BJ (cell line): ENCODE measurements around the gene UBXN1. TPM values are rescaled to one million over a fixed set of nuclear protein-coding genes. Genes with fewer than 3 reads are reported as not detected.

Source experiments
- CTCF ChIA-PET: fragments of 350-600 bp; formaldehyde crosslinking; extraction: SDS; loops from one replicate; lab custom pipeline; 2021; ENCODE audit warnings: antibody characterized with exemption, inconsistent platforms; lab: Yijun Ruan, JAX
- POLR2A ChIA-PET: fragments of 300-600 bp; sonication (Branson Sonifier 250); formaldehyde crosslinking; extraction: SDS; loops from one replicate; lab custom pipeline; 2021; ENCODE audit warnings: antibody characterized with exemption; lab: Charles Lee
- DNase-seq: peaks from one replicate; pipeline ENCODE4 v3.0.0-alpha.2; 2011; ENCODE audit warnings: low read depth
- H3K27me3 ChIP-seq: 2 replicates; pipeline ENCODE4 v1.6.0; 2011; ENCODE audit warnings: low read length; ENCODE audit not compliant: control insufficient read depth, insufficient read depth
- H3K36me3 ChIP-seq: 2 replicates; pipeline ENCODE4 v1.5.1; 2011; ENCODE audit warnings: low read length; ENCODE audit not compliant: control insufficient read depth, insufficient read depth
- H3K4me3 ChIP-seq: 2 replicates; pipeline ENCODE4 v1.5.1; 2011; ENCODE audit warnings: low read depth, mild to moderate bottlenecking, control low read depth, low read length
- CTCF ChIP-seq: IDR thresholded peaks from 2 replicates; pipeline ENCODE4 v1.5.1; 2011; ENCODE audit warnings: low read depth, mild to moderate bottlenecking, control low read depth, inconsistent platforms, low read length, moderate library complexity; ENCODE audit not compliant: insufficient read depth
- polyA plus RNA-seq: library from polyadenylated mRNA; depleted of rRNA; stranded (reverse); fragments of >200 nt; gene quantifications from 2 replicates; pipeline ENCODE4 v1.2.3, GENCODE V29; 2011

The UBXN1 gene
- polyA plus RNA-seq, 1 experiment: 86.0 TPM

- ChIA-PET CTCF (interaction anchor here (0.8 to 3.4 kb wide), 3 partner anchors 8 to 29 kb away, joined by 3 to 15 read pairs (median 3); no protein-coding TSS in a partner anchor), POLR2A (interaction anchor here (0.6 kb wide), 1 partner anchor 34 kb away, joined by 3 read pairs; the partner anchor contains the start of genes BSCL2 and GNG3)
- no peak for DNase-seq
- no peak for TF ChIP-seq CTCF
- no peaks in the 10 kb centered on the region for H3K27me3 ChIP-seq
- H3K36me3 ChIP-seq: peaks cover 17% of the 10 kb centered on the region
- H3K4me3 ChIP-seq: no peak overlapping the region
Observed at GRCh38 chr11:62673196-62673525, 5.7 kb downstream of the UBXN1 start.

DNA sequence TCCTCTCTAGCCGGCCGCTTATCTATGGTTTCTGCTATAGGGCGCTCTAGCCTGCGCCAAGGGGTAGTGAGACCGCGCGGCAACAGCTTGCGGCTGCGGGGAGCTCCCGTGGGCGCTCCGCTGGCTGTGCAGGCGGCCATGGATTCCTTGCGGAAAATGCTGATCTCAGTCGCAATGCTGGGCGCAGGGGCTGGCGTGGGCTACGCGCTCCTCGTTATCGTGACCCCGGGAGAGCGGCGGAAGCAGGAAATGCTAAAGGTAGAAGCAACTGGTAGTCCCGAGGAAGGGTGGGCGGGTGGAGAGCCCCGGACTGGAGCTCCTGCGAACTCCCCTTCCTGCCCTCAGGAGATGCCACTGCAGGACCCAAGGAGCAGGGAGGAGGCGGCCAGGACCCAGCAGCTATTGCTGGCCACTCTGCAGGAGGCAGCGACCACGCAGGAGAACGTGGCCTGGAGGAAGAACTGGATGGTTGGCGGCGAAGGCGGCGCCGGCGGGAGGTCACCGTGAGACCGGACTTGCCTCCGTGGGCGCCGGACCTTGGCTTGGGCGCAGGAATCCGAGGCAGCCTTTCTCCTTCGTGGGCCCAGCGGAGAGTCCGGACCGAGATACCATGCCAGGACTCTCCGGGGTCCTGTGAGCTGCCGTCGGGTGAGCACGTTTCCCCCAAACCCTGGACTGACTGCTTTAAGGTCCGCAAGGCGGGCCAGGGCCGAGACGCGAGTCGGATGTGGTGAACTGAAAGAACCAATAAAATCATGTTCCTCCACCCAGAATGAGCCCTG is 7.1 kb downstream of the UBXN1 start, which contains the start of the genes LBHD1 and UQCC3:
Gene LBHD1 (minus strand): TSS at position 660 of the 782 bp plus-strand sequence. CDS start 2,236 bp downstream, outside the sequence.
Gene UQCC3 (plus strand): TSS at position 66 of the 782 bp plus-strand sequence. CDS start 73 bp downstream, at position 139.
- H3K36me3 ChIP-seq: peaks cover 15% of the 10 kb centered on the region
- no peak for TF ChIP-seq CTCF
- ChIA-PET POLR2A (interaction anchor here (0.6 to 0.8 kb wide), 2 partner anchors 18 to 668 kb away, joined by 3 to 4 read pairs; partner anchors contain the start of gene LRRN4CL), CTCF (interaction anchor here (1.0 to 3.4 kb wide), 5 partner anchors 9 to 36 kb away, joined by 3 to 15 read pairs (median 5); partner anchors contain the start of genes BSCL2, GNG3 and LRRN4CL)
- DNase-seq: no peak
- H3K27me3 ChIP-seq: no peaks in the 10 kb centered on the region
- H3K4me3 ChIP-seq: peak within 1 kb of the TSS; percentile 78

DNA sequence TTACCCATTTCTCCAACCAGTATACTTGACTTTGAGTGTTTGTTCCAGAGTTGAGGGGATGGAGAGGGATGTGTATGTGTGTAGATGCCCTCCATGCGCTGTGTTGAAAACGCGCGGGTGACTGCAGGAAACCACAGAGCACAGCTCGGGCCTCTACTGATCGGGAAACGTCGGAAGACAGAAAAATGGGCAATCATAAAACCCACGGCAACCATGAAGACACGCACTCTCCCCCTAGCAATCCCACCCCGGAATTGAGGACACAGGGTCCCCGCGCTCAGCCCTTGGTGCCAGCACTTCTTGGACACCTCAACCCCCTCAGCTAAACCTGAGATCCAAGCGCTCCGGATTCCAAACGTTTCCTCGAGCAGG is 7.7 kb downstream of the UBXN1 start:
- peaks cover 15% of the 10 kb centered on the region for H3K36me3 ChIP-seq
- no peak for DNase-seq
- POLR2A ChIA-PET: no interaction called here
- no peak for TF ChIP-seq CTCF
- H3K27me3 ChIP-seq: no peaks in the 10 kb centered on the region
- CTCF ChIA-PET: interaction anchor here (1.0 to 3.4 kb wide), 5 partner anchors 10 to 37 kb away, joined by 3 to 15 read pairs (median 5); partner anchors contain the start of genes BSCL2, GNG3 and LRRN4CL
- peak overlapping the region; percentile 78 for H3K4me3 ChIP-seq

- CTCF ChIA-PET: interaction anchor here (2.0 to 3.4 kb wide), 3 partner anchors 11 to 25 kb away, joined by 9 to 15 read pairs (median 15); no protein-coding TSS in a partner anchor
- H3K27me3 ChIP-seq: no peaks in the 10 kb centered on the region
- POLR2A ChIA-PET: interaction anchor here (0.6 kb wide), 1 partner anchor 233 kb away, joined by 3 read pairs; no protein-coding TSS in a partner anchor
- peaks cover 15% of the 10 kb centered on the region for H3K36me3 ChIP-seq
- no peak for TF ChIP-seq CTCF
- no peak overlapping the region for H3K4me3 ChIP-seq
- DNase-seq: no peak
Observed at GRCh38 chr11:62669420-62670161, 9.3 kb downstream of the UBXN1 start.
